MM.1S (cell line): ENCODE data around the gene RNF32.

Source experiments
- CTCF ChIP-seq: fragments of 300-600 bp; sonication (generic); IDR thresholded peaks from 2 replicates; pipeline ENCODE4 v1.5.1; 2016; ENCODE audit warnings: antibody characterized with exemption, low read length, mixed read lengths
- EZH2phosphoT487 ChIP-seq: fragments of 300-600 bp; sonication (generic); IDR thresholded peaks from 2 replicates; pipeline ENCODE4 v1.6.1; 2018; ENCODE audit warnings: antibody characterized with exemption, low read length

GRCh38 chr7:156621652-156622051, 18.9 kb upstream of the RNF32 start:
- TF ChIP-seq EZH2phosphoT487 (no peak), CTCF (no peak)
